IMR-90 (cell line): ENCODE measurements around the gene ATP6V1A. TPM values are rescaled to one million over a fixed set of nuclear protein-coding genes. Genes with fewer than 3 reads are reported as not detected.
"Not testable (repeated sequence)": the region's sequence is repeated elsewhere in the genome, so short reads cannot be mapped to it uniquely, and the experiment has no call there.

ENCODE experiments used
- ATAC-seq: fragments of 200-7000 bp; cut with Tn5 transposase; 2 replicates; pipeline ENCODE4 v1.9.1; 2020; ENCODE audit warnings: low read depth, mild to moderate bottlenecking, moderate library complexity
- BruUV-seq: library from RNA; stranded (reverse); fragments of 400-500 nt; replicated peaks from 2 replicates; lab custom pipeline; 2021; lab: Mats Ljungman, UMichigan
- CTCF ChIA-PET: fragments of 300-600 bp; formaldehyde crosslinking; extraction: SDS; loops from one replicate; lab custom pipeline; 2021; ENCODE audit warnings: antibody characterized with exemption; lab: Yijun Ruan, JAX
- POLR2A ChIA-PET: fragments of 300-600 bp; sonication (Branson Sonifier 250); formaldehyde crosslinking; loops from one replicate; lab custom pipeline; 2022; ENCODE audit warnings: antibody characterized with exemption; ENCODE audit not compliant: unreplicated experiment; lab: Charles Lee
- DNase-seq: peaks from one replicate; pipeline ENCODE4 v3.0.0; 2013
- H2AFZ ChIP-seq: replicated peaks from 2 replicates; pipeline ENCODE3; 2013; ENCODE audit warnings: low read length, mild to moderate bottlenecking; ENCODE audit not compliant: poor library complexity
- H2AK5ac ChIP-seq: 2 replicates; pipeline ENCODE4 v1.6.1; 2013; ENCODE audit warnings: low read depth, low read length, inconsistent platforms
- H2AK9ac ChIP-seq: replicated peaks from 2 replicates; pipeline ENCODE3; 2013; ENCODE audit warnings: mild to moderate bottlenecking, low read depth, low read length, moderate library complexity; ENCODE audit not compliant: poor library complexity
- H2BK120ac ChIP-seq: 2 replicates; pipeline ENCODE4 v1.6.1; 2013; ENCODE audit warnings: low read depth, low read length, inconsistent platforms
- H2BK15ac ChIP-seq: 3 replicates; pipeline ENCODE4 v1.6.1; 2013; ENCODE audit warnings: low read depth, low read length, inconsistent platforms
- H2BK20ac ChIP-seq: 2 replicates; pipeline ENCODE4 v1.6.1; 2013; ENCODE audit warnings: low read depth, mild to moderate bottlenecking, inconsistent platforms, low read length, moderate library complexity
- H2BK5ac ChIP-seq: 2 replicates; pipeline ENCODE4 v1.6.1; 2013; ENCODE audit warnings: mild to moderate bottlenecking, low read depth, low read length, inconsistent platforms; ENCODE audit not compliant: poor library complexity, severe bottlenecking
- H3K14ac ChIP-seq: replicated peaks from 2 replicates; pipeline ENCODE4 v1.6.1; 2013; ENCODE audit warnings: low read depth, low read length, inconsistent platforms
- H3K18ac ChIP-seq: 2 replicates; pipeline ENCODE4 v1.6.1; 2013; ENCODE audit warnings: low read depth, low read length, control low read depth
- H3K23ac ChIP-seq: 2 replicates; pipeline ENCODE4 v1.6.1; 2013; ENCODE audit warnings: low read depth, low read length, inconsistent platforms
- H3K27ac ChIP-seq: 2 replicates; pipeline ENCODE4 v1.5.1; 2013; ENCODE audit warnings: mild to moderate bottlenecking, control low read depth, low read length; ENCODE audit not compliant: insufficient read depth
- H3K27me3 ChIP-seq: 2 replicates; pipeline ENCODE4 v1.6.1; 2013; ENCODE audit warnings: low read length; ENCODE audit not compliant: control insufficient read depth, insufficient read depth
- H3K36me3 ChIP-seq: 2 replicates; pipeline ENCODE4 v1.6.1; 2013; ENCODE audit warnings: low read length, mixed read lengths; ENCODE audit not compliant: control insufficient read depth, insufficient read depth
- H3K4ac ChIP-seq: 2 replicates; pipeline ENCODE4 v1.6.1; 2013; ENCODE audit warnings: low read depth, low read length, inconsistent platforms
- H3K4me1 ChIP-seq: 2 replicates; pipeline ENCODE4 v1.6.1; 2013; ENCODE audit warnings: low read length, mixed read lengths; ENCODE audit not compliant: control insufficient read depth, insufficient read depth
- H3K4me2 ChIP-seq: 2 replicates; pipeline ENCODE4 v1.6.1; 2013; ENCODE audit warnings: low read depth, mild to moderate bottlenecking, control low read depth, low read length, moderate library complexity
- H3K4me3 ChIP-seq: 2 replicates; pipeline ENCODE4 v1.5.1; 2013; ENCODE audit warnings: low read depth, mild to moderate bottlenecking, control low read depth, low read length, moderate library complexity; ENCODE audit not compliant: insufficient read depth
- H3K56ac ChIP-seq: 2 replicates; pipeline ENCODE4 v1.6.1; 2013; ENCODE audit warnings: low read length, inconsistent platforms; ENCODE audit not compliant: insufficient read depth; ENCODE audit errors: extremely low read depth
- H3K79me1 ChIP-seq, 2 experiments: 2 replicates each; pipeline ENCODE4 v1.6.1; 2013; ENCODE audit warnings: low read length in 2 of 2, inconsistent platforms in 1 of 2, low read depth in 1 of 2
- H3K9ac ChIP-seq: 2 replicates; pipeline ENCODE4 v1.6.1; 2013; ENCODE audit warnings: low read depth, low read length, control low read depth
- H3K9me1 ChIP-seq: 2 replicates; pipeline ENCODE4 v1.6.1; 2013; ENCODE audit warnings: low read length, inconsistent platforms; ENCODE audit not compliant: insufficient read depth
- H3K9me3 ChIP-seq: 2 replicates; pipeline ENCODE4 v1.6.1; 2013; ENCODE audit warnings: low read length; ENCODE audit not compliant: control insufficient read depth, insufficient read depth
- H4K20me1 ChIP-seq: 2 replicates; pipeline ENCODE4 v1.6.1; 2013; ENCODE audit warnings: low read length, inconsistent platforms; ENCODE audit not compliant: insufficient read depth
- H4K5ac ChIP-seq: 2 replicates; pipeline ENCODE4 v1.6.1; 2013; ENCODE audit warnings: mild to moderate bottlenecking, low read depth, low read length, control low read depth
- H4K8ac ChIP-seq, 2 experiments: 2 replicates each; pipeline ENCODE4 v1.6.1; 2013; ENCODE audit warnings: low read depth in 2 of 2, low read length in 2 of 2, control low read depth in 1 of 2, inconsistent platforms in 1 of 2
- H4K91ac ChIP-seq: 2 replicates; pipeline ENCODE4 v1.6.1; 2013; ENCODE audit warnings: low read depth, low read length, inconsistent platforms; ENCODE audit not compliant: insufficient read depth
- WGBS, 2 experiments: methylation state at CpG; one replicate each; pipeline versions ENCODE4 v1.1.5 to v1.1.7; 2013; ENCODE audit warnings: missing lambda C conversion rate in 2 of 2; ENCODE audit not compliant: insufficient read length in 1 of 2; ENCODE audit errors: extremely low coverage in 2 of 2; 5-methylcytosine and 5-hydroxymethylcytosine counted together
- dilution Hi-C: fragments of 300-500 bp; cut with HindIII; formaldehyde crosslinking; loops from one replicate; pipeline ENCODE4 v1.14.3; 2018; ENCODE audit warnings: low sequenced_read_pairs; ENCODE audit not compliant: unreplicated experiment
- in situ Hi-C: fragments of 300-500 bp; cut with MboI; formaldehyde crosslinking; loops from 3 replicates; pipeline ENCODE4 v1.14.3; 2019; ENCODE audit warnings: low sequenced_read_pairs, inconsistent platforms, mixed read lengths
- intact Hi-C: fragments of 100-400 bp; cut with micrococcal nuclease; formaldehyde crosslinking; loops from 2 replicates; pipeline ENCODE4 v1.10.0; 2022
- polyA plus RNA-seq, 3 experiments: library from polyadenylated mRNA; depleted of rRNA; stranded (reverse); fragments of >200 nt; gene quantifications; 2 replicates each; pipeline ENCODE4 v1.2.3, GENCODE V29; 2012; ENCODE audit warnings: low replicate concordance in 1 of 3
- total RNA-seq: library from RNA; depleted of rRNA; stranded (reverse); fragments of >200 nt; gene quantifications from 2 replicates; pipeline ENCODE4 v1.2.3, GENCODE V29; 2012
- TF ChIP-seq, protein P1 (sequence below): fragments of 150-350 bp; IDR thresholded peaks from 2 replicates; pipeline ENCODE4 v1.6.1; 2017; ENCODE audit warnings: mild to moderate bottlenecking, antibody characterized with exemption, low read length, low read depth
- TF ChIP-seq, protein P2 (sequence below): conservative IDR thresholded peaks from 2 replicates; pipeline ENCODE4 v1.5.1; 2012; ENCODE audit warnings: mild to moderate bottlenecking, low read depth, low read length, improper control_type of control experiment

Gene ATP6V1A
- total and polyA plus RNA-seq, 2 of the 4 experiments (the other 2 are of a cell fraction) = 15.1 to 98.0 TPM

DNA sequence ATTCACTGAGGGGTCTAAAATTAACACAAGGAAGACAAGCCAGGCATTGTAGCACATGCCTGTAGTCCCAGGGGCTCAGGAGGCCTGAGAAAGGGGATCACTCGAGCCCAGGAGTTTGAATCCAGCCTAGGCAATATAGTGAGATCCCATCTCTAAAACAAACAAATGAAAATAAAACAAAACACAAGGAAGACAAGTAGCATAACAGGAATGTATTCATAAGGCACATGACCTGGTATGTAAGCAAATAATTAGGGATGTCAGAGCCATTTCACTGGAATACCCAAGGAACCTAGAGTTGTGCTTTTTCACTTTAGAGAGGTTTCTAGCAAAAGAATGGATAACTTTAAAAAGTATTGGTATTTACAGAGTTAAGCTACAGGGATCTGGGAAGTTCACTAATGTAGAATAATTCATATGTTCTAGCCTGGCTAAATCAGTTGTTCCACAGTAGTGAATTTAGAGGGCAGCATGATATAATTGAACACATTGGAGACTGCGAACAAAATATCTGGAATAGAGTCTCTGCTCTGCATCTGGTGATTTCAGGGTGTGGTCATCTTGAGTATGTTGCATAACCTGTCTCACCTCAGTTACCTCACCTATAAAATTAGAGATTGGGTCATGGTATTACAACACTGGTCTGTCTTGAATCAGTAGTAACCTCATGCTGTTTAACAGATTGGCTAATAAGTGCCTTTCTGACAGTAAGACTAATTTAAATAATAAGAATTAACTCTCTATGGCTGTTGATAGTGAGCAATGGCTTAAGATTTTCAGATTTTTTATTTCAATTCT is 101.0 kb downstream of the ATP6V1A start:
- Histone ChIP-seq H2BK15ac (no peak overlapping the region), H3K36me3 (no peaks in the 10 kb centered on the region), H3K4ac (no peak overlapping the region), H2AK5ac (no peak overlapping the region), H4K5ac (no peak overlapping the region), H4K8ac (no peak overlapping the region), H3K9me1 (no peaks in the 10 kb centered on the region; the same call in 1 of the 2 replicates), H2AFZ (no peak overlapping the region), H2BK120ac (no peak overlapping the region), H3K4me1 (peaks cover 4% of the 10 kb centered on the region; the same call in 1 of the 2 replicates), H4K20me1 (no peaks in the 10 kb centered on the region), H2BK20ac (peak overlapping the region; percentile 27; the same call in 1 of the 2 replicates), H2BK5ac (no peak overlapping the region), H3K14ac (no peak overlapping the region), H3K4me3 (no peak overlapping the region), H3K79me1 (no peaks in the 10 kb centered on the region), H3K23ac (no peak overlapping the region), H3K27ac (no peak overlapping the region), H3K27me3 (no peaks in the 10 kb centered on the region), H3K18ac (no peak overlapping the region), H3K4me2 (no peak overlapping the region), H4K91ac (no peak overlapping the region), H3K9me3 (no peaks in the 10 kb centered on the region), H3K56ac (no peak overlapping the region), H3K9ac (no peak overlapping the region), H2AK9ac (no peak overlapping the region)
- intact Hi-C loops = loop anchor here (10.0 kb wide), 1 partner anchor 487 kb away; no protein-coding TSS in a partner anchor
- DNase-seq = no peak
- WGBS, 2 experiments = no CpG with 5 or more reads among the region's 2 CpGs
- ChIA-PET POLR2A (no interaction called here), CTCF (no interaction called here)
- no TSS peak for BruUV-seq
- dilution Hi-C loops = no loop called here
- peak; percentile 68 for ATAC-seq
- in situ Hi-C loops = loop anchor here (10.0 kb wide), 1 partner anchor 217 kb away; no protein-coding TSS in a partner anchor
- TF ChIP-seq, protein P1, sequence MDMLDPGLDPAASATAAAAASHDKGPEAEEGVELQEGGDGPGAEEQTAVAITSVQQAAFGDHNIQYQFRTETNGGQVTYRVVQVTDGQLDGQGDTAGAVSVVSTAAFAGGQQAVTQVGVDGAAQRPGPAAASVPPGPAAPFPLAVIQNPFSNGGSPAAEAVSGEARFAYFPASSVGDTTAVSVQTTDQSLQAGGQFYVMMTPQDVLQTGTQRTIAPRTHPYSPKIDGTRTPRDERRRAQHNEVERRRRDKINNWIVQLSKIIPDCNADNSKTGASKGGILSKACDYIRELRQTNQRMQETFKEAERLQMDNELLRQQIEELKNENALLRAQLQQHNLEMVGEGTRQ = 0 out of 2 replicates have a peak, but pooled peaks have one; percentile 12
- TF ChIP-seq, protein P2, sequence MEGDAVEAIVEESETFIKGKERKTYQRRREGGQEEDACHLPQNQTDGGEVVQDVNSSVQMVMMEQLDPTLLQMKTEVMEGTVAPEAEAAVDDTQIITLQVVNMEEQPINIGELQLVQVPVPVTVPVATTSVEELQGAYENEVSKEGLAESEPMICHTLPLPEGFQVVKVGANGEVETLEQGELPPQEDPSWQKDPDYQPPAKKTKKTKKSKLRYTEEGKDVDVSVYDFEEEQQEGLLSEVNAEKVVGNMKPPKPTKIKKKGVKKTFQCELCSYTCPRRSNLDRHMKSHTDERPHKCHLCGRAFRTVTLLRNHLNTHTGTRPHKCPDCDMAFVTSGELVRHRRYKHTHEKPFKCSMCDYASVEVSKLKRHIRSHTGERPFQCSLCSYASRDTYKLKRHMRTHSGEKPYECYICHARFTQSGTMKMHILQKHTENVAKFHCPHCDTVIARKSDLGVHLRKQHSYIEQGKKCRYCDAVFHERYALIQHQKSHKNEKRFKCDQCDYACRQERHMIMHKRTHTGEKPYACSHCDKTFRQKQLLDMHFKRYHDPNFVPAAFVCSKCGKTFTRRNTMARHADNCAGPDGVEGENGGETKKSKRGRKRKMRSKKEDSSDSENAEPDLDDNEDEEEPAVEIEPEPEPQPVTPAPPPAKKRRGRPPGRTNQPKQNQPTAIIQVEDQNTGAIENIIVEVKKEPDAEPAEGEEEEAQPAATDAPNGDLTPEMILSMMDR = no peak

DNA sequence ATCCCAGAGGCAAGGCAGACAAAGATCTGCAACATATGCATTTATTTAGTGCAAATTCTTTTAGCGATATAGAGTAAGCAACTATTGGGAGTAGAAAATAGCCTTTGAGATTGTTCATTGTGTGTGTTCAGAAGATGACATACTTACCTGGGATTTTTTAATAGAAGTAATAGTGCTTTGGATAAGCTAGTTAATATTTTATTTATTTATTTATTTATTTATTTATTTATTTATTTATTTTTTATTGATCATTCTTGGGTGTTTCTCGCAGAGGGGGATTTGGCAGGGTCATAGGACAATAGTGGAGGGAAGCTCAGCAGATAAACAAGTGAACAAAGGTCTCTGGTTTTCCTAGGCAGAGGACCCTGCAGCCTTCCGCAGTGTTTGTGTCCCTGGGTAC is 102.2 kb downstream of the ATP6V1A start:
- H4K91ac ChIP-seq, H3K4ac ChIP-seq, H4K5ac ChIP-seq, H3K27me3 ChIP-seq, dilution Hi-C loops, H2BK20ac ChIP-seq, H3K9me1 ChIP-seq, H2AK5ac ChIP-seq, H3K18ac ChIP-seq, H4K8ac ChIP-seq, H3K23ac ChIP-seq, H3K79me1 ChIP-seq, H3K4me2 ChIP-seq, H2BK120ac ChIP-seq, H3K4me1 ChIP-seq, H3K14ac ChIP-seq, DNase-seq, ATAC-seq, H2AK9ac ChIP-seq, H3K9ac ChIP-seq, POLR2A ChIA-PET, H3K4me3 ChIP-seq, H2BK15ac ChIP-seq, BruUV-seq, H3K9me3 ChIP-seq, CTCF ChIA-PET, H4K20me1 ChIP-seq, H3K36me3 ChIP-seq, H2AFZ ChIP-seq, H3K56ac ChIP-seq, H3K27ac ChIP-seq, H2BK5ac ChIP-seq: not testable (repeated sequence)
- in situ Hi-C loops = loop anchor here (10.0 kb wide), 1 partner anchor 216 kb away; no protein-coding TSS in a partner anchor
- WGBS, 2 experiments = no CpG with 5 or more reads among the region's 3 CpGs
- intact Hi-C loops = loop anchor here (10.0 kb wide), 1 partner anchor 486 kb away; no protein-coding TSS in a partner anchor
